HepG2 (cell line): ENCODE results near the gene SPATA13. TPM values are rescaled to one million over a fixed set of nuclear protein-coding genes. Genes with fewer than 3 reads are reported as not detected.

Source experiments
- ATAC-seq: fragments of 200-7000 bp; cut with Tn5 transposase; 3 replicates; pipeline ENCODE4 v1.9.1; 2020; ENCODE audit warnings: mild to moderate bottlenecking, moderate library complexity
- BruUV-seq: library from RNA; stranded (reverse); fragments of 400-500 nt; replicated peaks from 2 replicates; lab custom pipeline; 2021; lab: Mats Ljungman, UMichigan
- CTCF ChIA-PET: fragments of 300-600 bp; formaldehyde crosslinking; extraction: SDS; loops from one replicate; lab custom pipeline; 2021; ENCODE audit warnings: low total read pairs, inconsistent platforms, low intra/inter-chr PET ratio; lab: Yijun Ruan, JAX
- POLR2A ChIA-PET: fragments of 350-600 bp; sonication (Branson Sonifier 250); formaldehyde crosslinking; loops from one replicate; lab custom pipeline; 2020; ENCODE audit warnings: antibody characterized with exemption, inconsistent platforms; lab: Yijun Ruan, JAX
- DNase-seq: peaks from one replicate; pipeline ENCODE4 v3.0.0-alpha.2; 2015; ENCODE audit warnings: low spot score
- FAIRE-seq: peaks from 3 replicates; lab custom pipeline; 2011; peaks lifted over from hg19 to GRCh38; lab: Jason Lieb, UNC
- H2AFZ ChIP-seq: one replicate; pipeline ENCODE4 v1.6.1; 2011; ENCODE audit warnings: low read length, inconsistent platforms
- H3K27ac ChIP-seq: fragments of 300-600 bp; 3 replicates; pipeline ENCODE4 v1.8.0; 2011; ENCODE audit warnings: mixed run types, mild to moderate bottlenecking, mixed read lengths, low read length, inconsistent platforms; ENCODE audit not compliant: insufficient read depth; ENCODE audit errors: extremely low read length
- H3K27me3 ChIP-seq, 2 experiments: fragments of 200-600 bp in 1 of 2; 2 replicates in 1 of 2; 3 replicates in 1 of 2; pipeline versions ENCODE4 v1.6.0 to v1.8.0; 2011; ENCODE audit warnings: low read length in 2 of 2, mild to moderate bottlenecking in 2 of 2, moderate library complexity in 2 of 2, inconsistent platforms in 1 of 2; ENCODE audit not compliant: insufficient read depth in 2 of 2, control insufficient read depth in 1 of 2
- H3K36me3 ChIP-seq, 2 experiments: fragments of 200-600 bp in 1 of 2; replicated peaks in 1 of 2; 2 replicates in 1 of 2; 3 replicates in 1 of 2; pipeline versions ENCODE4 v1.5.1 to v1.8.0; 2011; ENCODE audit warnings: low read length in 2 of 2, inconsistent platforms in 1 of 2; ENCODE audit not compliant: insufficient read depth in 2 of 2, control insufficient read depth in 1 of 2
- H3K4me1 ChIP-seq: 2 replicates; pipeline ENCODE4 v1.5.1; 2012; ENCODE audit warnings: low read length, inconsistent platforms; ENCODE audit not compliant: insufficient read depth
- H3K4me2 ChIP-seq: 2 replicates; pipeline ENCODE4 v1.6.0; 2011; ENCODE audit warnings: low read depth, low read length, inconsistent platforms
- H3K4me3 ChIP-seq, 3 experiments: fragments of 200-600 bp in 1 of 3; sonication (generic), shearing (Covaris generic) in 1 of 3; replicated peaks in 1 of 3; 2 replicates each; pipeline ENCODE4 v1.5.1; 2011 to 2016; ENCODE audit warnings: low read length in 3 of 3, inconsistent platforms in 2 of 3, low read depth in 2 of 3, mild to moderate bottlenecking in 2 of 3, control low read depth in 1 of 3, mixed read lengths in 1 of 3; ENCODE audit not compliant: insufficient read depth in 1 of 3
- H3K79me2 ChIP-seq: one replicate; pipeline ENCODE4 v1.6.1; 2011; ENCODE audit warnings: low read length, inconsistent platforms; ENCODE audit not compliant: insufficient read depth
- H3K9ac ChIP-seq: 2 replicates; pipeline ENCODE4 v1.6.0; 2011; ENCODE audit warnings: mild to moderate bottlenecking, low read depth, low read length, inconsistent platforms; ENCODE audit not compliant: insufficient read depth
- H3K9me3 ChIP-seq: 2 replicates; pipeline ENCODE4 v1.5.1; 2012; ENCODE audit warnings: mild to moderate bottlenecking, low read length
- H4K20me1 ChIP-seq: 2 replicates; pipeline ENCODE4 v1.6.0; 2011; ENCODE audit warnings: inconsistent platforms, mild to moderate bottlenecking, low read length, moderate library complexity; ENCODE audit not compliant: insufficient read depth
- FOXK2 ChIP-seq: fragments of 450-650 bp; IDR thresholded peaks from 2 replicates; pipeline ENCODE4 v1.6.1; 2016
- MEF2D ChIP-seq: sonication (generic); formaldehyde crosslinking; IDR thresholded peaks from 2 replicates; pipeline ENCODE4 v1.5.1; 2020; ENCODE audit warnings: mild to moderate bottlenecking, missing genetic modification reagents
- ZNF598 ChIP-seq: sonication (generic); formaldehyde crosslinking; IDR thresholded peaks from 2 replicates; pipeline ENCODE4 v1.5.1; 2020; ENCODE audit warnings: mild to moderate bottlenecking, missing genetic modification reagents, borderline replicate concordance
- ZNF780A ChIP-seq: sonication (generic); formaldehyde crosslinking; IDR thresholded peaks from 2 replicates; pipeline ENCODE4 v1.8.0; 2022; ENCODE audit warnings: mild to moderate bottlenecking, missing genetic modification reagents, moderate library complexity
- WGBS: methylation state at CpG from one replicate; pipeline ENCODE4 v1.1.6; 2017; ENCODE audit warnings: low lambda C conversion rate; 5-methylcytosine and 5-hydroxymethylcytosine counted together
- in situ Hi-C: cut with HindIII; loops from 2 replicates; pipeline ENCODE4 v1.10.0; 2017; ENCODE audit warnings: low pct_unique_long_range_greater_than_20kb; ENCODE audit not compliant: extremely low pct_ligation_motif_present
- intact Hi-C: fragments of 100-400 bp; cut with micrococcal nuclease; formaldehyde crosslinking; loops from one replicate; pipeline ENCODE4 v1.10.0; 2022; ENCODE audit not compliant: unreplicated experiment
- polyA plus RNA-seq, 8 experiments: library from polyadenylated mRNA; depleted of rRNA in 3 of 8; stranded (reverse) in 7 of 8; unstranded in 1 of 8; fragments of >200 nt; fragmentation: Illumina TruSeq in 4 of 8; extraction: Trizol in 4 of 8; gene quantifications; 2 replicates each; pipeline versions ENCODE4 v1.2.1 to v1.2.3, GENCODE V29; 2011 to 2016; ENCODE audit warnings: low read depth in 4 of 8, missing spikeins in 1 of 8, mixed read lengths in 1 of 8; ENCODE audit not compliant: insufficient read depth in 1 of 8
- total RNA-seq, 5 experiments: library from RNA; depleted of rRNA; stranded (reverse); fragments of >200 nt; fragmentation: Illumina TruSeq; extraction: Trizol; gene quantifications; 2 replicates each; pipeline ENCODE4 v1.2.3, GENCODE V29; 2016; ENCODE audit warnings: low read depth in 1 of 5
- TF ChIP-seq, protein P1 (sequence below): IDR thresholded peaks from 2 replicates; pipeline ENCODE4 v1.6.1; 2016; ENCODE audit warnings: control low read depth
- TF ChIP-seq, protein P2 (sequence below): sonication (generic); formaldehyde crosslinking; conservative IDR thresholded peaks from 2 replicates; pipeline ENCODE4 v1.8.1; 2023; ENCODE audit warnings: missing genetic modification reagents

The SPATA13 gene
- total and polyA plus RNA-seq, 2 of the 13 experiments (the other 11 are each of a cell fraction or from before 2014, with no cell fraction given) = 11.3 to 14.2 TPM

DNA sequence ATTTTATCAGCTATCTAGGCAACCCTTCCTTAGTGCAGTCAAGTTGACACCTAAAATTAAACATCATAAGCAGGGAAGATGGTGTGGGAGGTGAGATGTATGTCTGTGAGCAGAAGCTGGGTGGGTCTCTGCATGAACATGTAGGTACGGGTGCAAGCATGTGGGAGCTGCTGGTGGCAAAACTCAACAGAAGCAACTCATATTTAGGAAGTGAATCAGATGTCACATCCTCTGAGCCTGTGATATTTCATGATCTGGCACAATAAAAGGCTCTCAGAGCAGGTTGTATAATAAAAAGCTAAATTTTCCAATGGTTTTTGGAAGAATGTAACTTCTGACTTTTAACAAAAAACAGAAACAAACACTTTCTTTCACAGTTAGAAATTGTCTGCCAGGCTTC, 193.2 kb downstream of the SPATA13 start:
- no peak for FAIRE-seq
- 0% methylated on average over 1 of the region's 1 CpG for WGBS
- no peaks in the 10 kb centered on the region for H3K36me3 ChIP-seq
- POLR2A ChIA-PET = no interaction called here
- H3K79me2 ChIP-seq = no peaks in the 10 kb centered on the region
- intact Hi-C loops = loop anchor here (10.0 kb wide), 1 partner anchor 1419 kb away; no protein-coding TSS in a partner anchor
- CTCF ChIA-PET = no interaction called here
- no peak overlapping the region for H2AFZ ChIP-seq
- no peak for DNase-seq
- in situ Hi-C loops = loop anchor here (10.0 kb wide), 1 partner anchor 1419 kb away; no protein-coding TSS in a partner anchor
- H3K4me2 ChIP-seq = no peak overlapping the region
- 0 out of 5 replicates have a peak, but pooled peaks cover 0 to 3% of the 10 kb centered on the region in 2 experiments for H3K27me3 ChIP-seq
- no peaks in the 10 kb centered on the region for H4K20me1 ChIP-seq
- H3K9me3 ChIP-seq = no peaks in the 10 kb centered on the region
- ATAC-seq = no peak
- TF ChIP-seq, protein P1, sequence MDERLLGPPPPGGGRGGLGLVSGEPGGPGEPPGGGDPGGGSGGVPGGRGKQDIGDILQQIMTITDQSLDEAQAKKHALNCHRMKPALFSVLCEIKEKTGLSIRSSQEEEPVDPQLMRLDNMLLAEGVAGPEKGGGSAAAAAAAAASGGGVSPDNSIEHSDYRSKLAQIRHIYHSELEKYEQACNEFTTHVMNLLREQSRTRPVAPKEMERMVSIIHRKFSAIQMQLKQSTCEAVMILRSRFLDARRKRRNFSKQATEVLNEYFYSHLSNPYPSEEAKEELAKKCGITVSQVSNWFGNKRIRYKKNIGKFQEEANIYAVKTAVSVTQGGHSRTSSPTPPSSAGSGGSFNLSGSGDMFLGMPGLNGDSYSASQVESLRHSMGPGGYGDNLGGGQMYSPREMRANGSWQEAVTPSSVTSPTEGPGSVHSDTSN = no peak
- no peak for TF ChIP-seq FOXK2
- TF ChIP-seq, protein P2, sequence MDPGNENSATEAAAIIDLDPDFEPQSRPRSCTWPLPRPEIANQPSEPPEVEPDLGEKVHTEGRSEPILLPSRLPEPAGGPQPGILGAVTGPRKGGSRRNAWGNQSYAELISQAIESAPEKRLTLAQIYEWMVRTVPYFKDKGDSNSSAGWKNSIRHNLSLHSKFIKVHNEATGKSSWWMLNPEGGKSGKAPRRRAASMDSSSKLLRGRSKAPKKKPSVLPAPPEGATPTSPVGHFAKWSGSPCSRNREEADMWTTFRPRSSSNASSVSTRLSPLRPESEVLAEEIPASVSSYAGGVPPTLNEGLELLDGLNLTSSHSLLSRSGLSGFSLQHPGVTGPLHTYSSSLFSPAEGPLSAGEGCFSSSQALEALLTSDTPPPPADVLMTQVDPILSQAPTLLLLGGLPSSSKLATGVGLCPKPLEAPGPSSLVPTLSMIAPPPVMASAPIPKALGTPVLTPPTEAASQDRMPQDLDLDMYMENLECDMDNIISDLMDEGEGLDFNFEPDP (CRISPR knock-in tag) = no peak
- TF ChIP-seq ZNF598 = no peak
- TF ChIP-seq MEF2D (CRISPR knock-in tag) = no peak
- no peak for TF ChIP-seq ZNF780A (CRISPR knock-in tag)
- no peak overlapping the region for H3K9ac ChIP-seq
- BruUV-seq = no TSS peak
- H3K27ac ChIP-seq = no peak overlapping the region
- no peak overlapping the region for H3K4me3 ChIP-seq
- H3K4me1 ChIP-seq = no peaks in the 10 kb centered on the region
